H1 (cell line): ENCODE measurements around the gene MSH2. TPM values are rescaled to one million over a fixed set of nuclear protein-coding genes. Genes with fewer than 3 reads are reported as not detected.

Source experiments
- CTCF ChIA-PET: fragments of 300-600 bp; sonication (Branson Sonifier 250); formaldehyde crosslinking; loops from one replicate; lab custom pipeline; 2021; ENCODE audit not compliant: partially characterized antibody; lab: Charles Lee
- POLR2A ChIA-PET: fragments of 300-600 bp; sonication (Branson Sonifier 250); formaldehyde crosslinking; loops from one replicate; lab custom pipeline; 2021; ENCODE audit warnings: inconsistent platforms; ENCODE audit not compliant: partially characterized antibody; lab: Charles Lee
- DNase-seq, 2 experiments: peaks; one replicate each; pipeline versions ENCODE4 v3.0.0 to v3.0.0-alpha.2; 2010 to 2022; ENCODE audit warnings: low spot score in 2 of 2, low read depth in 1 of 2, mixed read lengths in 1 of 2
- FAIRE-seq: peaks from 2 replicates; lab custom pipeline; 2011; peaks lifted over from hg19 to GRCh38; lab: Jason Lieb, UNC
- H2AFZ ChIP-seq: 2 replicates; pipeline ENCODE4 v1.8.1; 2012; ENCODE audit warnings: low read length, inconsistent platforms
- H2AK5ac ChIP-seq: 2 replicates; pipeline ENCODE4 v1.6.1; 2013; ENCODE audit warnings: low read depth, low read length
- H2BK120ac ChIP-seq: replicated peaks from 2 replicates; pipeline ENCODE3; 2013; ENCODE audit warnings: low read depth, low read length, inconsistent platforms
- H2BK12ac ChIP-seq: 2 replicates; pipeline ENCODE4 v1.6.1; 2013; ENCODE audit warnings: low read depth, low read length
- H2BK15ac ChIP-seq: 2 replicates; pipeline ENCODE4 v1.6.1; 2013; ENCODE audit warnings: low read length
- H2BK20ac ChIP-seq: 2 replicates; pipeline ENCODE4 v1.6.1; 2013; ENCODE audit warnings: low read length
- H2BK5ac ChIP-seq: 2 replicates; pipeline ENCODE4 v1.6.1; 2013; ENCODE audit warnings: low read depth, low read length
- H3K14ac ChIP-seq: 2 replicates; pipeline ENCODE4 v1.6.1; 2013; ENCODE audit warnings: inconsistent platforms; ENCODE audit not compliant: insufficient read length
- H3K18ac ChIP-seq: 2 replicates; pipeline ENCODE4 v1.6.1; 2013; ENCODE audit warnings: low read length; ENCODE audit errors: extremely low read depth
- H3K23ac ChIP-seq: 2 replicates; pipeline ENCODE4 v1.6.1; 2013; ENCODE audit warnings: inconsistent platforms; ENCODE audit not compliant: insufficient read length
- H3K23me2 ChIP-seq: 2 replicates; pipeline ENCODE4 v1.6.1; 2013; ENCODE audit warnings: low read depth, low read length
- H3K27ac ChIP-seq: 2 replicates; pipeline ENCODE4 v1.6.1; 2011; ENCODE audit warnings: low read depth, low read length, inconsistent platforms
- H3K27me3 ChIP-seq, 4 experiments: replicated peaks in 1 of 4; 1 replicate in 1 of 4; 2 replicates in 3 of 4; pipeline versions ENCODE4 v1.6.1 to v1.8.1; 2011 to 2013; ENCODE audit warnings: low read length in 3 of 4, mild to moderate bottlenecking in 3 of 4, inconsistent platforms in 2 of 4, mixed read lengths in 2 of 4, moderate library complexity in 1 of 4; ENCODE audit not compliant: control insufficient read depth in 3 of 4, insufficient read depth in 3 of 4; ENCODE audit errors: extremely low read depth in 1 of 4
- H3K36me3 ChIP-seq, 4 experiments: 2 replicates each; pipeline versions ENCODE4 v1.6.1 to v1.8.1; 2011 to 2013; ENCODE audit warnings: mild to moderate bottlenecking in 4 of 4, low read length in 3 of 4, moderate library complexity in 2 of 4, control low read depth in 1 of 4, inconsistent platforms in 1 of 4; ENCODE audit not compliant: insufficient read depth in 4 of 4, control insufficient read depth in 2 of 4
- H3K4ac ChIP-seq: replicated peaks from 2 replicates; pipeline ENCODE3; 2013; ENCODE audit warnings: low read length, low read depth, mixed read lengths, inconsistent platforms; ENCODE audit not compliant: insufficient read length
- H3K4me1 ChIP-seq, 4 experiments: replicated peaks in 1 of 4; 1 replicate in 1 of 4; 2 replicates in 3 of 4; pipeline versions ENCODE4 v1.6.1 to v1.8.1; 2011 to 2013; ENCODE audit warnings: low read length in 3 of 4, inconsistent platforms in 2 of 4, mixed read lengths in 1 of 4; ENCODE audit not compliant: insufficient read depth in 4 of 4, control insufficient read depth in 3 of 4
- H3K4me2 ChIP-seq, 2 experiments: 2 replicates each; pipeline versions ENCODE4 v1.6.1 to v1.8.1; 2011 to 2013; ENCODE audit warnings: low read depth in 2 of 2, low read length in 2 of 2, control low read depth in 1 of 2, inconsistent platforms in 1 of 2, mild to moderate bottlenecking in 1 of 2; ENCODE audit not compliant: insufficient read depth in 1 of 2
- H3K4me3 ChIP-seq, 4 experiments: fragments of 200-600, 300-600 bp in 1 of 4; sonication (generic), shearing (Covaris generic), sonication (Bioruptor Twin) in 1 of 4; 2 replicates each; pipeline versions ENCODE4 v1.5.1 to v1.8.1; 2011 to 2016; ENCODE audit warnings: low read length in 4 of 4, low read depth in 3 of 4, control low read depth in 2 of 4, inconsistent platforms in 2 of 4, mild to moderate bottlenecking in 2 of 4, mixed read lengths in 1 of 4, moderate library complexity in 1 of 4; ENCODE audit not compliant: insufficient read depth in 2 of 4; ENCODE audit errors: extremely low read depth in 1 of 4
- H3K56ac ChIP-seq: replicated peaks from 2 replicates; pipeline ENCODE3; 2013; ENCODE audit warnings: low read depth, mild to moderate bottlenecking, mixed read lengths, low read length, inconsistent platforms; ENCODE audit not compliant: insufficient read length
- H3K79me1 ChIP-seq: 2 replicates; pipeline ENCODE4 v1.6.1; 2013; ENCODE audit warnings: low read depth, low read length, control low read depth
- H3K79me2 ChIP-seq, 2 experiments: 2 replicates each; pipeline versions ENCODE4 v1.6.1 to v1.8.1; 2012 to 2013; ENCODE audit warnings: low read length in 2 of 2, mild to moderate bottlenecking in 2 of 2, inconsistent platforms in 1 of 2; ENCODE audit not compliant: insufficient read depth in 2 of 2, control insufficient read depth in 1 of 2
- H3K9ac ChIP-seq, 4 experiments: replicated peaks in 1 of 4; 1 replicate in 1 of 4; 2 replicates in 3 of 4; pipeline versions ENCODE4 v1.6.1 to v1.8.1; 2011 to 2013; ENCODE audit warnings: low read depth in 3 of 4, low read length in 3 of 4, control low read depth in 2 of 4, mild to moderate bottlenecking in 2 of 4, moderate library complexity in 2 of 4, inconsistent platforms in 1 of 4; ENCODE audit errors: extremely low read depth in 1 of 4
- H3K9me3 ChIP-seq, 2 experiments: 2 replicates each; pipeline versions ENCODE4 v1.6.1 to v1.8.1; 2012 to 2013; ENCODE audit warnings: mild to moderate bottlenecking in 2 of 2, moderate library complexity in 2 of 2, control low read depth in 1 of 2, inconsistent platforms in 1 of 2, low read depth in 1 of 2, low read length in 1 of 2, mixed read lengths in 1 of 2; ENCODE audit not compliant: insufficient read depth in 2 of 2
- H4K20me1 ChIP-seq, 2 experiments: replicated peaks in 1 of 2; 2 replicates each; pipeline versions ENCODE3 to v1.8.1; 2011 to 2013; ENCODE audit warnings: inconsistent platforms in 2 of 2, low read length in 2 of 2, mild to moderate bottlenecking in 1 of 2; ENCODE audit not compliant: insufficient read depth in 2 of 2, control insufficient read depth in 1 of 2
- H4K5ac ChIP-seq: 2 replicates; pipeline ENCODE4 v1.6.1; 2013; ENCODE audit warnings: low read length, low read depth, mixed read lengths, inconsistent platforms; ENCODE audit not compliant: insufficient read length
- H4K8ac ChIP-seq: 2 replicates; pipeline ENCODE4 v1.8.0; 2013; ENCODE audit warnings: mild to moderate bottlenecking, moderate library complexity, low read length, inconsistent platforms; ENCODE audit not compliant: insufficient read depth; ENCODE audit errors: extremely low read depth
- H4K91ac ChIP-seq: replicated peaks from 2 replicates; pipeline ENCODE3; 2013; ENCODE audit warnings: low read length, mixed read lengths, inconsistent platforms; ENCODE audit not compliant: insufficient read length
- BACH1 ChIP-seq: IDR thresholded peaks from 2 replicates; pipeline ENCODE4 v1.6.1; 2012; ENCODE audit warnings: low read length, improper control_type of control experiment
- BCL11A ChIP-seq, 2 experiments: IDR thresholded peaks; one replicate each; pipeline ENCODE4 v1.6.1; 2011; ENCODE audit warnings: low read depth in 2 of 2, low read length in 2 of 2, mild to moderate bottlenecking in 2 of 2
- CBX5 ChIP-seq: fragments of 300-800, 300-1000 bp; sonication (generic); IDR thresholded peaks from 2 replicates; pipeline ENCODE4 v1.7.1; 2016; ENCODE audit warnings: antibody characterized with exemption, low read length, low read depth
- CBX8 ChIP-seq: fragments of 300-800, 300-1000 bp; sonication (generic); IDR thresholded peaks from 2 replicates; pipeline ENCODE4 v1.7.1; 2016; ENCODE audit warnings: low read depth, low read length, borderline replicate concordance
- MAX ChIP-seq: IDR thresholded peaks from 2 replicates; pipeline ENCODE4 v1.6.1; 2012; ENCODE audit warnings: inconsistent platforms
- RAD21 ChIP-seq, 2 experiments: IDR thresholded peaks in 1 of 2; conservative IDR thresholded peaks in 1 of 2; 2 replicates each; pipeline ENCODE4 v1.6.1; 2011; ENCODE audit warnings: low read depth in 2 of 2, low read length in 2 of 2, improper control_type of control experiment in 1 of 2, inconsistent platforms in 1 of 2, mild to moderate bottlenecking in 1 of 2, moderate library complexity in 1 of 2
- RNF2 ChIP-seq: fragments of 200-900, 300-1000 bp; sonication (generic); IDR thresholded peaks from 2 replicates; pipeline ENCODE4 v1.7.1; 2016; ENCODE audit warnings: borderline replicate concordance, low read depth, mild to moderate bottlenecking, antibody characterized with exemption, low read length; ENCODE audit not compliant: poor library complexity, severe bottlenecking; ENCODE audit errors: missing control alignments
- WGBS, 2 experiments: shearing (Covaris generic) in 1 of 2; methylation state at CpG; one replicate each; pipeline versions ENCODE4 v1.1.6 to v1.1.7; 2013 to 2015; ENCODE audit warnings: low lambda C conversion rate in 2 of 2, mixed read lengths in 2 of 2, inconsistent platforms in 1 of 2, low coverage in 1 of 2, missing lambda C conversion rate in 1 of 2; ENCODE audit not compliant: insufficient replicate concordance in 2 of 2, insufficient coverage in 1 of 2, insufficient read length in 1 of 2; ENCODE audit errors: extremely low coverage in 1 of 2, missing lambda C conversion rate in 1 of 2; 5-methylcytosine and 5-hydroxymethylcytosine counted together
- polyA plus RNA-seq, 7 experiments: library from polyadenylated mRNA; depleted of rRNA in 3 of 7; stranded (reverse) in 5 of 7; unstranded in 2 of 7; fragments of >200 nt in 5 of 7; fragments of 200-250 nt in 2 of 7; gene quantifications; 1 replicate in 5 of 7; 2 replicates in 1 of 7; 4 replicates in 1 of 7; pipeline versions ENCODE4 v1.2.1 to v1.2.3, GENCODE V29; 2011 to 2013; ENCODE audit warnings: missing spikeins in 2 of 7, mixed read lengths in 2 of 7
- total RNA-seq: library from RNA; stranded (reverse); fragmentation: NEBNext Ultra II Directional; extraction: Animal tissue kit (Norgen Biotek cat#: 25700); gene quantifications from 2 replicates; pipeline ENCODE4 v1.2.1, GENCODE V29; 2021

Gene MSH2
- total and polyA plus RNA-seq, 2 of the 8 experiments (the other 6 are each of a cell fraction or from before 2014, with no cell fraction given): 64.1 to 228 TPM

GRCh38 chr2:47422560-47422959 lies 19.6 kb downstream of the MSH2 start:
- no peak overlapping the region for H2AFZ ChIP-seq
- H3K4me3 ChIP-seq: no peak overlapping the region
- no peak overlapping the region for H3K27ac ChIP-seq
- peaks cover 3 to 4% of the 10 kb centered on the region in 2 experiments for H4K20me1 ChIP-seq
- POLR2A ChIA-PET: interaction anchor here (0.8 to 1.8 kb wide), 9 partner anchors 10 to 52 kb away, joined by 3 to 8 read pairs (median 6); partner anchors contain the start of gene MSH2
- H3K4me1 ChIP-seq: no peaks in the 10 kb centered on the region
- no peaks in the 10 kb centered on the region for H3K27me3 ChIP-seq
- FAIRE-seq: no peak
- H4K91ac ChIP-seq: no peak overlapping the region
- WGBS, 2 experiments: 86% methylated on average over 1 of the region's 2 CpGs; no CpG with 5 or more reads in 1 of the 2 experiments
- no peaks in the 10 kb centered on the region for H3K79me1 ChIP-seq
- no peak overlapping the region for H2BK15ac ChIP-seq
- DNase-seq: no peak
- H4K5ac ChIP-seq: no peak overlapping the region
- H2BK20ac ChIP-seq: no peak overlapping the region
- H3K9ac ChIP-seq: no peak overlapping the region
- no peak overlapping the region for H2AK5ac ChIP-seq
- no peak overlapping the region for H3K56ac ChIP-seq
- no peaks in the 10 kb centered on the region for H3K23me2 ChIP-seq
- no peak overlapping the region for H3K4ac ChIP-seq
- H2BK5ac ChIP-seq: no peak overlapping the region
- TF ChIP-seq CBX8 (no peak), BACH1 (no peak), BCL11A (IDR thresholded peaks at IDR 0.05; ENCODE audit: low read depth in 2 of 2, low read length in 2 of 2) (no peak), RAD21 (IDR thresholded peaks at IDR 0.05 in 1 of 2, conservative IDR thresholded peaks at IDR 0.05 in 1 of 2; ENCODE audit: low read depth in 2 of 2, low read length in 2 of 2) (no peak), RNF2 (no peak), MAX (no peak), CBX5 (no peak)
- no peak overlapping the region for H3K4me2 ChIP-seq
- CTCF ChIA-PET: interaction anchor here (1.9 to 2.4 kb wide), 4 partner anchors 10 to 345 kb away, joined by 4 to 8 read pairs (median 6); no protein-coding TSS in a partner anchor
- H3K14ac ChIP-seq: no peak overlapping the region
- H4K8ac ChIP-seq: no peak overlapping the region
- H3K36me3 ChIP-seq: peaks cover 2 to 70% (median 37%) of the 10 kb centered on the region in 4 experiments
- H3K18ac ChIP-seq: no peak overlapping the region
- H3K79me2 ChIP-seq: peaks cover 0 to 15% of the 10 kb centered on the region in 2 experiments; a peak in 2 of 4 replicates
- no peak overlapping the region for H2BK12ac ChIP-seq
- H2BK120ac ChIP-seq: no peak overlapping the region
- no peaks in the 10 kb centered on the region for H3K9me3 ChIP-seq
- no peak overlapping the region for H3K23ac ChIP-seq
